K562 (cell line): ENCODE results near the gene FAM110D. TPM values are rescaled to one million over a fixed set of nuclear protein-coding genes. Genes with fewer than 3 reads are reported as not detected.

Experiments
- ATF7 ChIP-seq: fragments of 450-650 bp; IDR thresholded peaks from 2 replicates; pipeline ENCODE4 v1.7.1; 2014; ENCODE audit warnings: mild to moderate bottlenecking, moderate library complexity
- CREB3 ChIP-seq: fragments of 450-650 bp; conservative IDR thresholded peaks from 2 replicates; pipeline ENCODE4 v1.6.1; 2016; ENCODE audit warnings: missing genetic modification characterization, low read depth, mild to moderate bottlenecking, missing compliant biosample characterization, moderate library complexity
- E2F6 ChIP-seq, 2 experiments: IDR thresholded peaks; 2 replicates each; pipeline ENCODE4 v1.6.1; 2011; ENCODE audit warnings: borderline replicate concordance in 1 of 2, control low read depth in 1 of 2, low read depth in 1 of 2, low read length in 1 of 2, mild to moderate bottlenecking in 1 of 2, mixed read lengths in 1 of 2, moderate library complexity in 1 of 2; ENCODE audit not compliant: insufficient read depth in 1 of 2, insufficient read length in 1 of 2, poor library complexity in 1 of 2, severe bottlenecking in 1 of 2; ENCODE audit errors: extremely low read depth in 1 of 2
- EP400 ChIP-seq: fragments of 450-650 bp; IDR thresholded peaks from 2 replicates; pipeline ENCODE4 v1.6.1; 2017; ENCODE audit warnings: antibody characterized with exemption, mild to moderate bottlenecking, moderate library complexity
- ETS1 ChIP-seq: conservative IDR thresholded peaks from 2 replicates; pipeline ENCODE4 v1.6.1; 2011; ENCODE audit warnings: low read depth, mild to moderate bottlenecking, low read length; ENCODE audit not compliant: control insufficient read depth
- MTA2 ChIP-seq: fragments of 450-650 bp; IDR thresholded peaks from 2 replicates; pipeline ENCODE4 v1.6.1; 2016; ENCODE audit warnings: low read depth
- PTRF ChIP-seq: fragments of 450-650 bp; IDR thresholded peaks from 2 replicates; pipeline ENCODE4 v1.6.1; 2016; ENCODE audit warnings: mild to moderate bottlenecking, missing genetic modification characterization, missing compliant biosample characterization
- TEAD4 ChIP-seq, 2 experiments: sonication (generic) in 1 of 2; formaldehyde crosslinking in 1 of 2; IDR thresholded peaks; 2 replicates each; pipeline versions ENCODE4 v1.6.1 to v1.8.0; 2012 to 2022; ENCODE audit warnings: borderline replicate concordance in 1 of 2, inconsistent platforms in 1 of 2, low read length in 1 of 2, mild to moderate bottlenecking in 1 of 2, missing genetic modification reagents in 1 of 2
- XRCC5 ChIP-seq: fragments of 200-400 bp; formaldehyde crosslinking; IDR thresholded peaks from 2 replicates; pipeline ENCODE4 v1.6.1; 2017; ENCODE audit warnings: low read depth, mild to moderate bottlenecking, low read length
- ZBTB11 ChIP-seq, 3 experiments: fragments of 200-800 bp in 1 of 3; fragments of 250-450 bp in 1 of 3; fragments of 450-650 bp in 1 of 3; sonication (Bioruptor Pico) in 1 of 3; sonication (Bioruptor generic) in 1 of 3; formaldehyde crosslinking in 1 of 3; IDR thresholded peaks; 2 replicates each; pipeline versions ENCODE4 v1.6.1 to v1.8.0; 2016 to 2022; ENCODE audit warnings: mild to moderate bottlenecking in 2 of 3, missing genetic modification characterization in 2 of 3, missing compliant biosample characterization in 1 of 3, moderate library complexity in 1 of 3
- ZBTB17 ChIP-seq: fragments of 450-650 bp; formaldehyde crosslinking; IDR thresholded peaks from 2 replicates; pipeline ENCODE4 v1.4.0; 2020; ENCODE audit warnings: mild to moderate bottlenecking
- ZFP1 ChIP-seq: fragments of 450-650 bp; formaldehyde crosslinking; IDR thresholded peaks from 2 replicates; pipeline ENCODE4 v1.4.0; 2020; ENCODE audit warnings: mild to moderate bottlenecking, mixed read lengths
- ZNF512 ChIP-seq: IDR thresholded peaks from 2 replicates; pipeline ENCODE4 v1.6.1; 2016; ENCODE audit warnings: missing genetic modification characterization, missing compliant biosample characterization
- ZNF583 ChIP-seq: fragments of 250-450 bp; sonication (Bioruptor Pico); IDR thresholded peaks from 2 replicates; pipeline ENCODE4 v1.4.0; 2020
- ZNF717 ChIP-seq: fragments of 250-450 bp; sonication (Bioruptor Pico); IDR thresholded peaks from 2 replicates; pipeline ENCODE4 v1.5.0; 2021
- ZNF830 ChIP-seq: fragments of 250-450 bp; sonication (Bioruptor Pico); IDR thresholded peaks from 2 replicates; pipeline ENCODE4 v1.5.0; 2021; ENCODE audit warnings: mild to moderate bottlenecking
- polyA plus RNA-seq, 8 experiments: library from polyadenylated mRNA; depleted of rRNA in 4 of 8; stranded (reverse) in 5 of 8; unstranded in 3 of 8; fragments of >200 nt; fragmentation: Nextera tagmentation in 2 of 8; fragmentation: Illumina TruSeq in 1 of 8; extraction: Ambion mirVana in 2 of 8; extraction: Trizol in 1 of 8; gene quantifications; 2 replicates each; pipeline versions ENCODE4 v1.2.1 to v1.2.3, GENCODE V29; 2011 to 2014; ENCODE audit warnings: inconsistent platforms in 1 of 8, missing spikeins in 1 of 8
- total RNA-seq, 7 experiments: library from RNA; depleted of rRNA in 6 of 7; stranded (reverse); fragments of >200 nt in 6 of 7; fragmentation: Illumina TruSeq in 2 of 7; extraction: Trizol in 2 of 7; gene quantifications; 2 replicates each; pipeline versions ENCODE4 v1.2.1 to v1.2.3, GENCODE V29; 2011 to 2021; ENCODE audit warnings: low replicate concordance in 1 of 7

Gene FAM110D
- total and polyA plus RNA-seq, 9 of the 15 experiments (the other 6 are each of a cell fraction or from before 2014, with no cell fraction given): 0.04 to 1.1 (median 0.33) TPM

- TF ChIP-seq ZBTB11 (CRISPR knock-in tag; IDR thresholded peaks at IDR 0.05) (peak in 1 of 3 experiments; percentile 46; a peak in 1 of 6 replicates), ZBTB17 (no peak), ZNF717 (CRISPR knock-in tag) (no peak), EP400 (no peak), CREB3 (tag) (peak; percentile 68), ZFP1 (no peak), ZNF830 (CRISPR knock-in tag) (no peak), MTA2 (peak; percentile 48; the same call in 1 of the 2 replicates), ZNF512 (tag) (no peak), ETS1 (no peak), TEAD4 (IDR thresholded peaks at IDR 0.05; ENCODE audit: low read length) (peak; percentile 77), TEAD4 (CRISPR knock-in tag; IDR thresholded peaks at IDR 0.05; ENCODE audit: borderline replicate concordance) (no peak), ZNF583 (CRISPR knock-in tag) (no peak), XRCC5 (no peak), PTRF (tag) (no peak), E2F6 (IDR thresholded peaks at IDR 0.05; ENCODE audit: borderline replicate concordance in 1 of 2, extremely low read depth in 1 of 2, insufficient read depth in 1 of 2, insufficient read length in 1 of 2, low read depth in 1 of 2, low read length in 1 of 2, poor library complexity in 1 of 2, severe bottlenecking in 1 of 2) (no peak), ATF7 (no peak; the same call in 1 of the 2 replicates)
Measured at GRCh38 chr1:26121854-26122773, 36.8 kb upstream of the FAM110D start (continued).
